Measurements from ENCODE around the gene NEURL1. TPM values are rescaled to one million over a fixed set of nuclear protein-coding genes. Genes with fewer than 3 reads are reported as not detected.
A peak's percentile ranks its signal among the peaks of the same experiment; 100 is the strongest.

Gene NEURL1
- total and polyA plus RNA-seq, 2 experiments from 2014 or later, result 1.1 to 1.5 TPM

DNA sequence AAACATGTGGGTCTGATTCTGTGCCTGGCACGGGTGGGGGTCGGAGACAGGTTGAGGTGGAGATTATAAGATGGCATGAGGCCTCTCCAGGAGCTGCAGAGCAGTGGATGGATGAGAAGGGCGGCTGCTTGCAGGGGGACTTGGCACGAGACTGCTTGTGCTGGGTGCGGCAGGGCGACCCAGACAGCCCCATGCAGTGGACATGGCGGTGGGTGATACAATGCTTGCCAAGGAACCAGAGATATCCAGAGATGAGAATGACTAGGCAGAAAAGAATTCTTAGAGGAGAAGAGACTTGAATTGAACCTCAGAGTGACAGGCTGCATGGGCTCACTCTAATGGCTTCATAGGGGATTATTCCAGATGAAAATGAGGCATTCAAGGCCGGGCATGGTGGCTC is 145.4 kb downstream of the NEURL1 start:
- H2AFZ ChIP-seq, result no peak overlapping the region
- H3K9me2 ChIP-seq (ENCODE audit: insufficient read depth), result no peaks in the 10 kb centered on the region
- TF ChIP-seq EZH2 (IDR thresholded peaks at IDR 0.05; ENCODE audit: insufficient read depth, poor library complexity, severe bottlenecking) (no peak), EZH2phosphoT487 (IDR thresholded peaks at IDR 0.05; ENCODE audit: insufficient read depth, low read depth) (no peak)
- H3K4me3 ChIP-seq, result no peak overlapping the region
- H3K79me2 ChIP-seq (ENCODE audit: insufficient read depth), result peaks cover 96% of the 10 kb centered on the region
- no peaks in the 10 kb centered on the region for H3K27me3 ChIP-seq (replicated peaks; ENCODE audit: insufficient read depth)
- peak; percentile 40 for DNase-seq
- peak overlapping the region; percentile 62 for H3K4me2 ChIP-seq (ENCODE audit: unreplicated experiment)
- peaks cover 52% of the 10 kb centered on the region for H3F3A ChIP-seq (ENCODE audit: insufficient read depth)
- H3K36me3 ChIP-seq (ENCODE audit: low read depth), result peaks cover 13% of the 10 kb centered on the region
- in situ Hi-C loops (cut with MboI), result no loop called here
- H3K27ac ChIP-seq, result peak overlapping the region; percentile 94
- no peaks in the 10 kb centered on the region for H3K9me3 ChIP-seq (ENCODE audit: low read depth)
- H4K20me1 ChIP-seq (ENCODE audit: insufficient read depth), result no peaks in the 10 kb centered on the region
- 58 to 61% methylated on average over 8 of the region's 8 CpGs for WGBS, 2 experiments (ENCODE audit: low coverage in 1 of 2, low lambda C conversion rate in 2 of 2, missing lambda C conversion rate in 2 of 2)
- H3K4me1 ChIP-seq (ENCODE audit: insufficient read depth), result peaks cover 55% of the 10 kb centered on the region
- peak overlapping the region; percentile 75 for H3K9ac ChIP-seq

DNA sequence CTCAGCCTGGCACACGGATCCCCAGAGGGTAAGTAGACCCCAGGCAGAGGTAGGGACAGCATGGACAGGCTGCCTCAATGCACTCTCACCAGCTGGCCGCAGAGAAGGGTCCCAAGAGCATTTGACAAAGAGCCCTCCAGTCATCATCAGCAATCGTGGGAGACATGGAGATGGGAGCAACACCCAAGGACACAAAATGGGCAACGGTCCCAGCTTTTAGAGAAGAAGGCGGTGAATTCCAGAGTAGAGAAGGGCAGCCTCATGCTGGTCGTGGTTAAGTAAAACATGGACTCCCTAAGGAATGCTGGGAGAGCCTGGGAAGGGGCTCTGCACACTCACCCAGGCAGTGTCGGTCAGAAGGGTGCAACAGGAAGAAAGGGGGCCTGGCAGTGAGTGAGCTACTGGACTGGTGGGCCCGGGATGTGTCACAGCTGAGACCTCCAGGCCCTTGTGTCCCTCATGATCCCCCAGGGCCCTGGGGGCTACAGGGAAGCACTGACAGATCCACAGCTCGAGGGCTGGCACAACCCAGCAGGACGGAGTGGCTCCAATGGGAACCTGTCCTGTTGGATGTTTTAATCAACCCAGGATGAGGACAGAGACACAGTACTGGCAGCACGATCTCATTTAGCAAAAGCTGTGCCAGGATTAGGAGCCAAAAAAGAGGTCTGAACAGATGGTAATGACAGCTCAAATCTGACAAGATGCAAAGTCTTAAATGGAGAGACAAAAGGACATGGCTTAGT is 147.1 kb downstream of the NEURL1 start:
- Histone ChIP-seq H4K20me1 (ENCODE audit: insufficient read depth) (no peaks in the 10 kb centered on the region), H3F3A (ENCODE audit: insufficient read depth) (peaks cover 58% of the 10 kb centered on the region), H3K4me2 (ENCODE audit: unreplicated experiment) (no peak overlapping the region), H3K4me3 (no peak overlapping the region), H3K27me3 (replicated peaks; ENCODE audit: insufficient read depth) (no peaks in the 10 kb centered on the region), H3K36me3 (ENCODE audit: low read depth) (peaks cover 13% of the 10 kb centered on the region), H3K4me1 (ENCODE audit: insufficient read depth) (peaks cover 53% of the 10 kb centered on the region), H3K9me2 (ENCODE audit: insufficient read depth) (no peaks in the 10 kb centered on the region), H2AFZ (no peak overlapping the region), H3K79me2 (ENCODE audit: insufficient read depth) (peaks cover 91% of the 10 kb centered on the region), H3K9me3 (ENCODE audit: low read depth) (no peaks in the 10 kb centered on the region), H3K9ac (no peak overlapping the region), H3K27ac (peak overlapping the region; percentile 41)
- TF ChIP-seq EZH2 (IDR thresholded peaks at IDR 0.05; ENCODE audit: insufficient read depth, poor library complexity, severe bottlenecking), result no peak
- no peak for TF ChIP-seq EZH2phosphoT487 (IDR thresholded peaks at IDR 0.05; ENCODE audit: insufficient read depth, low read depth)
- 53 to 56% methylated on average over 11 of the region's 11 CpGs for WGBS, 2 experiments (ENCODE audit: low coverage in 1 of 2, low lambda C conversion rate in 2 of 2, missing lambda C conversion rate in 2 of 2)
- DNase-seq, result peak; percentile 41
- in situ Hi-C loops (cut with MboI), result no loop called here

DNA sequence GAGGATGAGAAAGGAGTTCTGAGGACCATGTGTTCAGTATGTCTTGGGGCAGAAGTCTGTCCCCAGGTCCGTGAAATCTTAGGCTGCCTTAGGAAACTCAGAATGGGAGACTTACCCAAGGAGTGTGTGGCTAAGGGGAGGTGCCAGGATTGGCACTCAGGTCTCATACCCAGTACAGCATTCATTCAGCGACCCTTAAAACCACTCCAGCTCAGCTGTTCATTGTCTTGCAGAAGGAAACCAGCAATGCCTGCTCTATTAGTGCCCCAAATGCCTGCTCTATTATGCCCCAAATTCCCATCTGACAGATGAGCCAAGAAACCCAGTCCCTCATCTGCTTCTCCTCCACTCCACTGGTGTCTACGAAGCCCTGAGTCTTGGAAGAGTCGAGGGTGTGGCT is 147.8 kb downstream of the NEURL1 start:
- TF ChIP-seq EZH2 (IDR thresholded peaks at IDR 0.05; ENCODE audit: insufficient read depth, poor library complexity, severe bottlenecking) (no peak), EZH2phosphoT487 (IDR thresholded peaks at IDR 0.05; ENCODE audit: insufficient read depth, low read depth) (no peak)
- no peak overlapping the region for H3K9ac ChIP-seq
- H3K27me3 ChIP-seq (replicated peaks; ENCODE audit: insufficient read depth), result no peaks in the 10 kb centered on the region
- peaks cover 53% of the 10 kb centered on the region for H3K4me1 ChIP-seq (ENCODE audit: insufficient read depth)
- in situ Hi-C loops (cut with MboI), result no loop called here
- peak overlapping the region; percentile 41 for H3K27ac ChIP-seq
- peaks cover 64% of the 10 kb centered on the region for H3F3A ChIP-seq (ENCODE audit: insufficient read depth)
- no peak overlapping the region for H3K4me2 ChIP-seq (ENCODE audit: unreplicated experiment)
- no peaks in the 10 kb centered on the region for H4K20me1 ChIP-seq (ENCODE audit: insufficient read depth)
- no peaks in the 10 kb centered on the region for H3K9me2 ChIP-seq (ENCODE audit: insufficient read depth)
- H3K9me3 ChIP-seq (ENCODE audit: low read depth), result no peaks in the 10 kb centered on the region
- no peak for DNase-seq
- H3K36me3 ChIP-seq (ENCODE audit: low read depth), result peaks cover 13% of the 10 kb centered on the region
- no peak overlapping the region for H2AFZ ChIP-seq
- 43 to 46% methylated on average over 4 of the region's 4 CpGs for WGBS, 2 experiments (ENCODE audit: low coverage in 1 of 2, low lambda C conversion rate in 2 of 2, missing lambda C conversion rate in 2 of 2)
- no peak overlapping the region for H3K4me3 ChIP-seq
- peaks cover 91% of the 10 kb centered on the region for H3K79me2 ChIP-seq (ENCODE audit: insufficient read depth)

Other genes with a start within 250 kb of the NEURL1 start
- not detected in 2 replicates for gene RPEL1, start 247.8 kb upstream of the NEURL1 start, total RNA-seq (2014; rRNA removed; shearing (Covaris generic))
- gene RPEL1, start 247.8 kb upstream of the NEURL1 start, polyA plus RNA-seq (2016; fragmentation: Nextera tagmentation; extraction: Ambion mirVana), result 0.09 TPM in 1 of 2 replicates, not detected in the other
- gene INA, start 216.6 kb upstream of the NEURL1 start, total RNA-seq (2014; rRNA removed; shearing (Covaris generic)), result not detected in 2 replicates
- gene INA, start 216.6 kb upstream of the NEURL1 start, polyA plus RNA-seq (2016; fragmentation: Nextera tagmentation; extraction: Ambion mirVana), result 0.18 and 0.20 TPM in 2 replicates
- gene PCGF6, start 142.6 kb upstream of the NEURL1 start, total RNA-seq (2014; rRNA removed; shearing (Covaris generic)), result 9.7 and 23.3 TPM in 2 replicates
- 12.6 and 14.4 TPM in 2 replicates for gene PCGF6, start 142.6 kb upstream of the NEURL1 start, polyA plus RNA-seq (2016; fragmentation: Nextera tagmentation; extraction: Ambion mirVana)
- 4.0 and 4.7 TPM in 2 replicates for gene TAF5, start 125.7 kb upstream of the NEURL1 start, total RNA-seq (2014; rRNA removed; shearing (Covaris generic))
- 1.7 TPM in 2 replicates for gene TAF5, start 125.7 kb upstream of the NEURL1 start, polyA plus RNA-seq (2016; fragmentation: Nextera tagmentation; extraction: Ambion mirVana)
- 197 and 259 TPM in 2 replicates for gene ATP5MK, start 97.2 kb upstream of the NEURL1 start, total RNA-seq (2014; rRNA removed; shearing (Covaris generic))
- 566 and 592 TPM in 2 replicates for gene ATP5MK, start 97.2 kb upstream of the NEURL1 start, polyA plus RNA-seq (2016; fragmentation: Nextera tagmentation; extraction: Ambion mirVana)
- gene PDCD11, start 97.1 kb upstream of the NEURL1 start, total RNA-seq (2014; rRNA removed; shearing (Covaris generic)), result 25.2 and 26.6 TPM in 2 replicates
- gene PDCD11, start 97.1 kb upstream of the NEURL1 start, polyA plus RNA-seq (2016; fragmentation: Nextera tagmentation; extraction: Ambion mirVana), result 16.0 and 17.5 TPM in 2 replicates
- gene CALHM2, start 41.3 kb upstream of the NEURL1 start, total RNA-seq (2014; rRNA removed; shearing (Covaris generic)), result 62.6 and 74.3 TPM in 2 replicates
- gene CALHM2, start 41.3 kb upstream of the NEURL1 start, polyA plus RNA-seq (2016; fragmentation: Nextera tagmentation; extraction: Ambion mirVana), result 78.6 and 80.0 TPM in 2 replicates
- gene CALHM1, start 34.8 kb upstream of the NEURL1 start, total RNA-seq (2014; rRNA removed; shearing (Covaris generic)), result not detected in 2 replicates
- 0.08 TPM in 1 of 2 replicates, not detected in the other for gene CALHM1, start 34.8 kb upstream of the NEURL1 start, polyA plus RNA-seq (2016; fragmentation: Nextera tagmentation; extraction: Ambion mirVana)
- gene CALHM3, start 14.5 kb upstream of the NEURL1 start, total RNA-seq (2014; rRNA removed; shearing (Covaris generic)), result not detected in 2 replicates
- not detected in 2 replicates for gene CALHM3, start 14.5 kb upstream of the NEURL1 start, polyA plus RNA-seq (2016; fragmentation: Nextera tagmentation; extraction: Ambion mirVana)

Measured in GM23248 (cell line).